GM23248 (cell line): ENCODE data around the gene EPHA2.

ENCODE experiments used
- EZH2 ChIP-seq: fragments of 200-600 bp; sonication (generic); IDR thresholded peaks from 2 replicates; pipeline ENCODE4 v1.6.1; 2018; ENCODE audit warnings: antibody characterized with exemption, mild to moderate bottlenecking; ENCODE audit not compliant: insufficient read depth, poor library complexity, severe bottlenecking
- EZH2phosphoT487 ChIP-seq: fragments of 200-600 bp; sonication (generic); IDR thresholded peaks from 2 replicates; pipeline ENCODE4 v1.6.1; 2018; ENCODE audit warnings: antibody characterized with exemption, moderate library complexity, mild to moderate bottlenecking, low read depth; ENCODE audit not compliant: insufficient read depth

GRCh38 chr1:16153096-16153998 lies 2.5 kb downstream of the EPHA2 start:
- TF ChIP-seq EZH2 (no peak), EZH2phosphoT487 (no peak)
